OCI-LY7 (cell line): ENCODE data around the gene NSMCE3.

ENCODE experiments used
- EZH2phosphoT487 ChIP-seq: fragments of 200-600 bp; sonication (generic); IDR thresholded peaks from 2 replicates; pipeline ENCODE4 v1.6.1; 2018; ENCODE audit warnings: low read depth, borderline replicate concordance, mild to moderate bottlenecking, mixed run types, antibody characterized with exemption, low read length, moderate library complexity, mixed read lengths
- TF ChIP-seq, protein P1 (sequence below): fragments of 200-600 bp; sonication (generic); conservative IDR thresholded peaks from 2 replicates; pipeline ENCODE4 v1.5.1; 2014; ENCODE audit warnings: mild to moderate bottlenecking, antibody characterized with exemption, low read length, moderate library complexity, mixed read lengths

DNA sequence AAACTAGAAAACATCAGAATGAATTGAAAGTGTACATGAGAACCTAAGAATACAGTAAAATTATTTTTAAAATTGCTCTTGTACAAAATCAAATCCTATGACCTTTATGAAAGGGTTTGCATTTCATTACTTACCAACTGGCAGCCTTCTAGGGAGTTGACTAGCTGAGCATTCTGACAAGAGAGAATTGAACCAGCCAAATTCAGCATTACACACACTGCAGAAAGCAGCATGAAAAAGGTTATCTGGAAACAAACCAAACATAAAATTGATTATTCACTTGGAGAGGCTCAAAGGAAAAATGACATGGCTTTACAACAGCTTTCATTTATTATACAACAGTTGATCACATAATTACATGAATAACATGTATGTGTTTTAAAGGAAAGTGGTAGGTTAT, 17.4 kb downstream of the NSMCE3 start:
- TF ChIP-seq, protein P1, sequence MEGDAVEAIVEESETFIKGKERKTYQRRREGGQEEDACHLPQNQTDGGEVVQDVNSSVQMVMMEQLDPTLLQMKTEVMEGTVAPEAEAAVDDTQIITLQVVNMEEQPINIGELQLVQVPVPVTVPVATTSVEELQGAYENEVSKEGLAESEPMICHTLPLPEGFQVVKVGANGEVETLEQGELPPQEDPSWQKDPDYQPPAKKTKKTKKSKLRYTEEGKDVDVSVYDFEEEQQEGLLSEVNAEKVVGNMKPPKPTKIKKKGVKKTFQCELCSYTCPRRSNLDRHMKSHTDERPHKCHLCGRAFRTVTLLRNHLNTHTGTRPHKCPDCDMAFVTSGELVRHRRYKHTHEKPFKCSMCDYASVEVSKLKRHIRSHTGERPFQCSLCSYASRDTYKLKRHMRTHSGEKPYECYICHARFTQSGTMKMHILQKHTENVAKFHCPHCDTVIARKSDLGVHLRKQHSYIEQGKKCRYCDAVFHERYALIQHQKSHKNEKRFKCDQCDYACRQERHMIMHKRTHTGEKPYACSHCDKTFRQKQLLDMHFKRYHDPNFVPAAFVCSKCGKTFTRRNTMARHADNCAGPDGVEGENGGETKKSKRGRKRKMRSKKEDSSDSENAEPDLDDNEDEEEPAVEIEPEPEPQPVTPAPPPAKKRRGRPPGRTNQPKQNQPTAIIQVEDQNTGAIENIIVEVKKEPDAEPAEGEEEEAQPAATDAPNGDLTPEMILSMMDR, result no peak
- TF ChIP-seq EZH2phosphoT487, result no peak
